Measurements from ENCODE around the gene FURIN. TPM values are rescaled to one million over a fixed set of nuclear protein-coding genes. Genes with fewer than 3 reads are reported as not detected.
"Not testable (repeated sequence)": the region's sequence is repeated elsewhere in the genome, so short reads cannot be mapped to it uniquely, and the experiment has no call there.

The FURIN gene
- polyA plus RNA-seq, 10 donors: 20.1 to 35.7 (median 28.3) TPM

GRCh38 chr15:90881978-90882721 lies 13.8 kb downstream of the FURIN start:
- no peak for DNase-seq

- no peak for DNase-seq
Measured at GRCh38 chr15:90882781-90883525, 14.6 kb downstream of the FURIN start.

- DNase-seq: peak in 1 of 3 donors; percentile 70
Measured at GRCh38 chr15:90883526-90883975, 15.2 kb downstream of the FURIN start.

GRCh38 chr15:90883976-90884718 lies 15.8 kb downstream of the FURIN start, which contains the start of gene FES:
Gene FES (plus strand): TSS chr15:90884504. CDS start chr15:90885046, 542 bp downstream.
- DNase-seq: peak; percentile 61 to 95 (median 89)

GRCh38 chr15:90884719-90885431 lies 16.5 kb downstream of the FURIN start:
- no peak for DNase-seq

- DNase-seq: peak in 2 of 3 donors; percentile 85 to 89
Measured at GRCh38 chr15:90885432-90886290, 17.3 kb downstream of the FURIN start.

- DNase-seq: no peak
Measured at GRCh38 chr15:90886291-90886614, 17.9 kb downstream of the FURIN start.

- no peak for DNase-seq
Measured at GRCh38 chr15:90887037-90887481, 18.7 kb downstream of the FURIN start.

- DNase-seq: no peak
Measured at GRCh38 chr15:90889313-90889730, 20.9 kb downstream of the FURIN start.

GRCh38 chr15:90889736-90890456 lies 21.5 kb downstream of the FURIN start:
- DNase-seq: no peak

GRCh38 chr15:90890839-90891238 lies 22.5 kb downstream of the FURIN start:
- no peak for DNase-seq

GRCh38 chr15:90891346-90891949 lies 23.1 kb downstream of the FURIN start:
- DNase-seq: no peak

GRCh38 chr15:90892023-90892422 lies 23.6 kb downstream of the FURIN start:
- no peak for DNase-seq

- no peak for DNase-seq
Measured at GRCh38 chr15:90892498-90893174, 24.2 kb downstream of the FURIN start.

- DNase-seq: no peak
Measured at GRCh38 chr15:90893175-90894090, 25.0 kb downstream of the FURIN start.

GRCh38 chr15:90895571-90896117 lies 27.3 kb downstream of the FURIN start:
- peak in 1 of 3 donors; percentile 53 for DNase-seq

- DNase-seq: not testable (repeated sequence)
Measured at GRCh38 chr15:90897131-90897655, 28.8 kb downstream of the FURIN start.
